ENCODE data around the gene ZNF563.

Gene ZNF563

GRCh38 chr19:12294249-12295158 lies 38.9 kb downstream of the ZNF563 start, which contains the start of gene ZNF44:
ZNF44 (minus strand) TSS chr19:12294883; CDS start chr19:12294694, 189 bp downstream.
- DNase-seq (ENCODE audit: low spot score) (peak; percentile 88), FAIRE-seq (no peak)

GRCh38 chr19:12293777-12294248 lies 39.6 kb downstream of the ZNF563 start:
- peak; percentile 36 for DNase-seq (ENCODE audit: low spot score)

GRCh38 chr19:12289790-12290065 lies 43.7 kb downstream of the ZNF563 start:
- FAIRE-seq = no peak

More at GRCh38 chr19:12293777-12294248, 39.6 kb downstream of the ZNF563 start:
- no peak for FAIRE-seq

GRCh38 chr19:12287958-12288500 lies 45.4 kb downstream of the ZNF563 start:
- FAIRE-seq = no peak
- no peak for DNase-seq (ENCODE audit: low spot score)

More at GRCh38 chr19:12289790-12290065, 43.7 kb downstream of the ZNF563 start:
- DNase-seq (ENCODE audit: low spot score) = no peak

GRCh38 chr19:12284631-12285030 lies 48.8 kb downstream of the ZNF563 start:
- no peak for FAIRE-seq
- no peak for DNase-seq (ENCODE audit: low spot score)

- FAIRE-seq = no peak
- no peak for DNase-seq (ENCODE audit: low spot score)
These were observed 49.2 kb downstream of the ZNF563 start for GRCh38 chr19:12284226-12284625.

- DNase-seq (ENCODE audit: low spot score) (no peak), FAIRE-seq (no peak)
These were observed 54.7 kb downstream of the ZNF563 start for GRCh38 chr19:12278713-12279112.

- FAIRE-seq (no peak), DNase-seq (ENCODE audit: low spot score) (no peak)
These were observed 60.2 kb downstream of the ZNF563 start for GRCh38 chr19:12272980-12273901.

- FAIRE-seq (no peak), DNase-seq (ENCODE audit: low spot score) (no peak)
These were observed 61.0 kb downstream of the ZNF563 start for GRCh38 chr19:12272386-12272785.

- no peak for DNase-seq (ENCODE audit: low spot score)
- FAIRE-seq = no peak
These were observed 62.6 kb downstream of the ZNF563 start for GRCh38 chr19:12270854-12271253.

Measured in urothelium cell line (cell line).